HG03442 (cell line): ENCODE results near the gene RNF20.
"Not testable (repeated sequence)": the region's sequence is repeated elsewhere in the genome, so short reads cannot be mapped to it uniquely, and the experiment has no call there.

Experiments used
- ATAC-seq: cut with Tn5 transposase; IDR thresholded peaks from one replicate; pipeline ENCODE4 v1.9.1; 2021; ENCODE audit warnings: mild to moderate bottlenecking, moderate library complexity; ENCODE audit not compliant: unreplicated experiment

Gene RNF20

GRCh38 chr9:101587332-101588043, 53.8 kb downstream of the RNF20 start:
- ATAC-seq: no peak

GRCh38 chr9:101590074-101590473, 56.4 kb downstream of the RNF20 start:
- ATAC-seq: not testable (repeated sequence)

- no peak for ATAC-seq
Measured at GRCh38 chr9:101590901-101591300, 57.2 kb downstream of the RNF20 start.

GRCh38 chr9:101591787-101592446, 58.3 kb downstream of the RNF20 start:
- no peak for ATAC-seq

- no peak for ATAC-seq
Measured at GRCh38 chr9:101592788-101593187, 59.1 kb downstream of the RNF20 start.

- ATAC-seq: no peak
Measured at GRCh38 chr9:101593345-101593744, 59.7 kb downstream of the RNF20 start.

- no peak for ATAC-seq
Measured at GRCh38 chr9:101594796-101595195, 61.1 kb downstream of the RNF20 start, which contains the start of gene PPP3R2. Gene PPP3R2, minus strand, starts transcription at chr9:101594969. Its CDS starts 48 bp downstream, at chr9:101594921.

GRCh38 chr9:101601904-101602765, 68.5 kb downstream of the RNF20 start:
- no peak for ATAC-seq

GRCh38 chr9:101604296-101604695, 70.6 kb downstream of the RNF20 start:
- no peak for ATAC-seq

- ATAC-seq: no peak
Measured at GRCh38 chr9:101605547-101605946, 71.9 kb downstream of the RNF20 start.
